ENCODE results near the gene TIGD2.
A peak's percentile ranks its signal among the peaks of the same experiment; 100 is the strongest.

TIGD2 gene

GRCh38 chr4:89110986-89111832 lies at the start of gene TIGD2:
TIGD2 (plus strand) TSS chr4:89111533; CDS start chr4:89112975, 1,442 bp downstream.
- DNase-seq = peak; percentile 80 to 83

GRCh38 chr4:89064848-89065247 lies 46.5 kb upstream of the TIGD2 start:
- DNase-seq = no peak

- no peak for DNase-seq
Observed at GRCh38 chr4:89067417-89067816, 43.9 kb upstream of the TIGD2 start.

- DNase-seq = no peak
Observed at GRCh38 chr4:89069481-89069880, 41.9 kb upstream of the TIGD2 start.

GRCh38 chr4:89070041-89070440 lies 41.3 kb upstream of the TIGD2 start:
- DNase-seq = no peak

GRCh38 chr4:89071311-89071710 lies 40.0 kb upstream of the TIGD2 start:
- no peak for DNase-seq

- no peak for DNase-seq
Observed at GRCh38 chr4:89072921-89073320, 38.4 kb upstream of the TIGD2 start.

- no peak for DNase-seq
Observed at GRCh38 chr4:89077761-89078160, 33.6 kb upstream of the TIGD2 start.

- DNase-seq = no peak
Observed at GRCh38 chr4:89078300-89078699, 33.0 kb upstream of the TIGD2 start.

- no peak for DNase-seq
Observed at GRCh38 chr4:89099034-89099433, 12.3 kb upstream of the TIGD2 start.

- DNase-seq = no peak
Observed at GRCh38 chr4:89099471-89099870, 11.9 kb upstream of the TIGD2 start.

- no peak for DNase-seq
Observed at GRCh38 chr4:89100853-89101252, 10.5 kb upstream of the TIGD2 start.

GRCh38 chr4:89101256-89102161 lies 9.8 kb upstream of the TIGD2 start:
- no peak for DNase-seq

GRCh38 chr4:89105726-89106125 lies 5.6 kb upstream of the TIGD2 start:
- no peak for DNase-seq

- no peak for DNase-seq
Observed at GRCh38 chr4:89108091-89108490, 3.2 kb upstream of the TIGD2 start.

- DNase-seq = no peak
Observed at GRCh38 chr4:89109841-89110540, 1.3 kb upstream of the TIGD2 start.

- no peak for DNase-seq
Observed at GRCh38 chr4:89110541-89110985, 770 bp upstream of the TIGD2 start.

GRCh38 chr4:89111833-89112563 lies 665 bp downstream of the TIGD2 start:
- DNase-seq = no peak

- no peak for DNase-seq
Observed at GRCh38 chr4:89113415-89113814, 2.1 kb downstream of the TIGD2 start.

- no peak for DNase-seq
Observed at GRCh38 chr4:89114100-89114499, 2.8 kb downstream of the TIGD2 start.

- no peak for DNase-seq
Observed at GRCh38 chr4:89117115-89117514, 5.8 kb downstream of the TIGD2 start.

GRCh38 chr4:89119166-89119565 lies 7.8 kb downstream of the TIGD2 start:
- DNase-seq = no peak

Measured in stimulated activated CD4-positive, alpha-beta T cell treated with anti-CD3 and anti-CD28 coated beads, Interleukin-2, amount 100 ng/mL, for 48 hours (primary cell).